Vagina (tissue), 2 donors: ENCODE measurements around the gene ADAMTSL1.

ENCODE experiments used
- CTCF ChIP-seq, 3 experiments: fragments of 450-650 bp in 2 of 3; fragments of 200-600 bp in 1 of 3; sonication (generic) in 1 of 3; IDR thresholded peaks; one replicate each; pipeline ENCODE4 v1.5.1; 2017 to 2019; ENCODE audit warnings: antibody characterized with exemption in 3 of 3, mild to moderate bottlenecking in 2 of 3, moderate library complexity in 2 of 3
- POLR2AphosphoS5 ChIP-seq, 2 donors: sonication (generic); formaldehyde crosslinking; IDR thresholded peaks; one replicate each; pipeline ENCODE4 v1.9.0; 2017; ENCODE audit warnings: antibody characterized with exemption in 2 of 2, mild to moderate bottlenecking in 2 of 2, low read depth in 1 of 2; ENCODE audit not compliant: insufficient read depth in 1 of 2

GRCh38 chr9:18799428-18799827 is 325.5 kb downstream of the ADAMTSL1 start:
- TF ChIP-seq CTCF (IDR thresholded peaks at IDR 0.05) (no peak), POLR2AphosphoS5 (IDR thresholded peaks at IDR 0.05; ENCODE audit: insufficient read depth in 1 of 2, low read depth in 1 of 2) (no peak)
